IPS DF 19.7 (cell line): ENCODE measurements around the gene ADCK2.
"Not testable (repeated sequence)": the region's sequence is repeated elsewhere in the genome, so short reads cannot be mapped to it uniquely, and the experiment has no call there.

ENCODE experiments used
- DNase-seq: peaks from one replicate; pipeline ENCODE4 v3.0.0-alpha.2; 2013; ENCODE audit warnings: low read depth, low spot score

ADCK2 gene

DNA sequence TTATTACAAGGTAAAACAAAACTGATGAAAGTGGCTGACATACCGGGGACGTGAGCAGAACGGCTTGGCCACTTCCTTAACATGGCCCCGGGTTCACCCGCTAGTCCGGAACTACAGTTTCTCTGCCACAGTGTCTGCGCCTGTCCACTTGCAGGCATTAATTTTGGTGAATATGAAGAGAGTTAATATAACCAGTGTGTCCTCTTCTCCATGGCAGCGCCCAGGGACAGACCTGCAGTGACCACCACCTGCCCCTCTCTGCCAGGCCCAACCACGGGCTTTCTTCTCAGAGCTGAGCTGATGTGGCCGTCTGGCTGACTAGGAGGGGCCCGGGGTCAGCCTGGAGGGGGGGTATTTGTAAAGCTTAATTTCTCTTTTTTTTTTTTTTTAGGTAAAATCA is 22.6 kb downstream of the ADCK2 start:
- no peak for DNase-seq

DNA sequence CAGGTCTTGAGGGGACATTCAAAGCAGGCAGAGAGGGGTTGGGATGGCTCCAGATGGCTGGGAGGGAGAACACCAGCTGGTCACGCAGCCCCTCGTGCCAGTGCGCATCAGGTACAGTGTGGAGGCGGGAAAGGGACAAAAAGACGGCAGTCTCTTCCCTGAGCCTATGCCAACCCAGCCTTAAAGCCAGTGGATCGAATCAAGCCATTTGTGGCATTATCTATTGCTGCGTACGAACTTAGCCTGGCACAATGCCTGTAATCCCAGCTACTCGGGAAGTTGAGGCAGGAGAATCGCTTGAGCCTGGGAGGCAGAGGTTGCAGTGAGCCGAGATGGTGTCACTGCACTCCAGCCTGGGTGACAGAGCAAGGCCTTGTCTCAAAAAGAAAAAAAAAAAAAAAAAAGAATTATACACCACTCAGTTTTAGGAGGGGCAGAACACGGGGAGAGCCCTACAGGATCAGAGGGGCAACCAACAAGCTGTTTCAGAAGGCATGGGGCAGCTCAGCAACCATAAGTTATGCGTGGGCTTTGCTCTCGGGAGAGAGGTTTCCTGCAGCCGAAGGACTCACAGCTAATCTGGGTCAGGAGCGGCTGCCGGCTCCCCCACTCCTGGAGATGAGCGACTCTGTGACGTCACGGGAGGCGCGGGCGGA is 23.4 kb downstream of the ADCK2 start:
- DNase-seq = no peak

GRCh38 chr7:140696680-140697446 is 24.1 kb downstream of the ADCK2 start, which contains the start of gene NDUFB2:
Gene NDUFB2, plus strand, starts transcription at chr7:140696708. Its CDS starts 37 bp downstream, at chr7:140696745.
- no peak for DNase-seq

DNA sequence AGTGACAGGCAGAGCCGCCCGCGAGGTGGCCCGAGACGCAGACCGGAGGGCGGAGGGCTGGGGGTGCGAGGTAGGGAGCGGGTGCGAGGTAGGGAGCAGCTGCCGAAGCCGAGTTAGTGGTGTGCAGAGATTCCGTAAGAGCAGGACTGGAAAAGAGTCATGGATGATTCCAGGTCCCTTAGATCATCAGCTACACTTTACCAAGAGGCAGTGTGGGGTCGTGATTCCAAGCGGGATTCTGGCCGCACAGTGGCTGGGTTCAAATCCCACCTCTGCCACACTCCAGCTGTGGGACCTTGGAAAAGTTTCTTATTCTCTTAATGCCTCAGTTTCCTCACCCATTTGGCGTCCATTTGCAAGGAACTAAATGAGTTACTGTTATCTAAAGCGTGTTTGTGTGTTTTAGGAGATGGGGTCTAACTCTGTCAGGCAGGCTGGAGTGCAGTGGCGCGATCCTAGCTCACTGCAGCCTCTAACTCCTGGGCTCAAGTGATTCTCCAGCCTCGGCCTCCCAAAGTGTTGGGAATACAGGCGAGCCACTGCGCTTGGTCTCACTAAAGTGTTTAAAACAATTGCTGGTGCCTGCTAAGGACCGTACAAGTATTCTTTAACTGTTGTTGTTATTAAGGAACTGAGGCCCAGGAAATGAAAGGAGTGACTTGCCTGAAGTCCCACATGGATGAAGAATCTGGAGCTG is 24.9 kb downstream of the ADCK2 start:
- DNase-seq = no peak

DNA sequence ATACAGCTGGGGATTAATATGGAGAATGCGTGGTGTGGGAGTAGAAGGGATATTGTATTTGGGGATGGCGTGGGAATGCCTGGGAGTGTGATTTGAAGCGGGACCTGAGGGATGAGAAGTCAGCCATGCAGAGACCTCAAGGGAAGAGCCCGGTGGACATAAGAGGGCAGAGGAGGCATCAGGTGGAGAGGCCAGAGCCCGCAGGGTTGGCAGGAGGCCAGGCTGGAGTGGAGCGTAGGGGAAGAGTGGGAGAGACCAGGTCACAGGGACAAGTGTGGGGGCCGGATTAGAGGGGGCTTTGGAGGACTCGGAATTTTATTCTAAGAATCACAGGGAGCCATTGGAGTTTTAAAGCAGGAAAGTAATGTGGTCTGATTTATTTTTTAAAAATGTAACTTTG is 25.7 kb downstream of the ADCK2 start:
- DNase-seq = no peak

DNA sequence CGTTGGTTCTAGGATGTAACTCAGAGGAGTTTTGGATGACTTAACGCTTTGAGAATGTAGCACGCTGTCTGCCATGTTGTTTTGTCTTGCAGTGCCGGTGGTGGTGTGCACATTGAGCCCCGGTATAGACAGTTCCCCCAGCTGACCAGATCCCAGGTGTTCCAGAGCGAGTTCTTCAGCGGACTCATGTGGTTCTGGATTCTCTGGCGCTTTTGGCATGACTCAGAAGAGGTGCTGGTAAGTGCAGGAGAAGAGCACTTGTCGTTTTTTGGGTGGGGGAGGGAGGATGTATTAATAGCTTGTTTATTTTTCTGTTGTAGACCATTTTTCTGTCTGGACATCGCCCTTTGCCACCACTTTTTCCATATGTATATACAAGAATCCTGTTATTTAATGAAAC is 30.0 kb downstream of the ADCK2 start:
- DNase-seq = no peak

GRCh38 chr7:140704205-140704604 is 31.5 kb downstream of the ADCK2 start:
- DNase-seq = no peak

DNA sequence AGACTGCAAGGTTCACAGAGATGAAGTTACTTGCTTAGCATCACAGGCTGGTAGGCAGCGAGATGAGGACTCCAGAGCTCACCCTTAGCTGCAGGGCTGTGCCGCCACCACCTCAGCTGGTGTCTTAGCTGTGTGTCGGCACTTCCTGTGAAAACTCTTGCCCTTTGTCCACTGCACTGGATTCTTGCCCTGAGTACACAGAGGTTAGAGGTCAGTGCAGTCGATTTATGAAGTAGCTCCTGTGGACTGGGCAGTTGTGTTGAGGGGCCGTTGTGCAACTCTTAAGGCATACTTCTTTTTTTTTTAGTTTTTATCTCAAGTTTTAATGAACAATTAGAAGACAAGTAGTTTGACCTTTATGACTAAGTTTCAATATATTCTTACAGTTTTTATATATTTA is 34.4 kb downstream of the ADCK2 start:
- no peak for DNase-seq

- not testable (repeated sequence) for DNase-seq
Measured at GRCh38 chr7:140708764-140709163, 36.0 kb downstream of the ADCK2 start.

DNA sequence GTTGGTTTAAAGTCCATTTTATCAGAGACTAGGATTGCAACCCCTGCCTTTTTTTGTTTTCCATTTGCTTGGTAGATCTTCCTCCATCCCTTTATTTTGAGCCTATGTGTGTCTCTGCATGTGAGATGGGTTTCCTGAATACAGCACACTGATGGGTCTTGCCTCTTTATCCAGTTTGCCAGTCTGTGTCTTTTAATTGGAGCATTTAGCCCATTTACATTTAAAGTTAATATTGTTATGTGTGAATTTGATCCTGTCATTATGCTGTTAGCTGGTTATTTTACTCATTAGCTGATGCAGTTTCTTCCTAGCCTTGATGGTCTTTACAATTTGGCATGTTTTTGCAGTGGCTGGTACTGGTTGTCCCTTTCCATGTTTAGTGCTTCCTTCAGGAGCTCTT is 39.6 kb downstream of the ADCK2 start:
- DNase-seq = not testable (repeated sequence)

DNA sequence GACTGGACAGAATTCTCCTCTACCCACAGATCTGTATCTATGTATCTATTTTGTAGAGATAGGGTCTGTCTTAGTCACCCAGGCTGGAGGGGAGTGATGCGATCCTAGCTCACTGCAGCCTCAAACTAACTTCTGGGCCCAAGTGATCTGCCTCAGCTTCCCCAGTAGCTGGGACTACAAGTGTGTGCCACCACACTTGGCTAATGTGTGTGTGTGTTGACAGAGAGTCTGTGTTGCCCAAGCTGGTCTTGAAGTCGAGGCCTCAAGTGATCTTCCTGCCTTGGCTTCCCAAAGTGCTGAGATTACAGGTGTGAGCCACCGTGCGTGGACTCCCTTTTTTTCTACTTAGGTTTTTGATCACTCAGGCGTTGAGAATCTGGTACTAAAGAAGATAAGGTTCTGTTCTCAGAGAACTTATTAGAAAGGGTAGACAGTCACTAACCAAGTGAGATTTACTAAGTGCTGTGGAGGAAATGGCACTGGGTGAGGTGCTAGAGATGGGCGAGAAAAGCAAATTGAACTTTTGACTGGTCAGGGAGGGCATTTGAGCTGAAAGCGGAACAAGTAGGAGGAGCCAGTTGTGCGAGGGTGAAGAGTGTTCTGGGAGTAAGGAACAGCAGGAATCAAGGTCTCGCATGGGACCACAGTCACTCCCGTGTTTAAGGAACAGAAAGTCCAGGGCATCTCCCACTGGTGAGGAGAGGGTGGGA is 41.7 kb downstream of the ADCK2 start:
- DNase-seq = no peak

GRCh38 chr7:140719721-140720120 is 47.0 kb downstream of the ADCK2 start:
- no peak for DNase-seq

GRCh38 chr7:140722254-140722653 is 49.5 kb downstream of the ADCK2 start:
- no peak for DNase-seq

DNA sequence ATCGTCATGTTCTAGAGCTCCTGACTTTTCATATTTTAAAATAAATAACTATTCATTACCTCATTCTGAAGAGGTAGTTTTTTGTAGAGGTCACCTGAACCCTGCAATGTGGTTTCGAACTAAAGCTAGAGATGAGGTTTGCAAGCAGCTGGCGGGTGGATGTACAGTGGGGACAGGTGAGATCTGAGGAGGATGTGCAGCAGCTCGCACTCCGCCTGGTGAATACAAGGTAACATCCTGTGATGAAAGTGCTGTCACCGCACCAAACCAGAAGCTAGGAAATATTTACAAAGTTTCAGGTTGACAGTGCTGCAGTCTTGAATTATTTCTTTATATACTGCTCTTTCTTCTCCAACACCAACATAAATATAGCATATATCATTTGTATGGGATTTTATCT is 50.3 kb downstream of the ADCK2 start:
- no peak for DNase-seq

GRCh38 chr7:140723574-140723973 is 50.8 kb downstream of the ADCK2 start:
- no peak for DNase-seq

DNA sequence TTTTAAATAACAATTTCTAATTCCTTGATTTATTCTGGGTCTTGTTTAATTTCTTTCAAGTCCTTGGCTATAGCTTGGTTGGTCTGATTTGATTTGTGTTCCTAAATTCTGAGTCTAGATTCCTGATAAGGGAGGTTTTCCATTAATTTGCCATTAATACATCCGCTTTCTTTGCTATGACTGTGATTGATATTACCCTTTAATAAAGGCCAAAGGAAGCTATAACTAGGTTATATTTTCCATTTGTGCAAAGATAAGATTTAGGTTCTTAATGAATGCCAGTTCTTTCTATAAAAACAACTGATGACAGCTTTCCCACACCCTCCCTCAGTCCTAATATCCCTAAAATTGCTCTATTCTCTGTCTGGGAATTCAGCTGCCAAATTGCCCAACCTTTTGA is 52.0 kb downstream of the ADCK2 start:
- DNase-seq = no peak

DNA sequence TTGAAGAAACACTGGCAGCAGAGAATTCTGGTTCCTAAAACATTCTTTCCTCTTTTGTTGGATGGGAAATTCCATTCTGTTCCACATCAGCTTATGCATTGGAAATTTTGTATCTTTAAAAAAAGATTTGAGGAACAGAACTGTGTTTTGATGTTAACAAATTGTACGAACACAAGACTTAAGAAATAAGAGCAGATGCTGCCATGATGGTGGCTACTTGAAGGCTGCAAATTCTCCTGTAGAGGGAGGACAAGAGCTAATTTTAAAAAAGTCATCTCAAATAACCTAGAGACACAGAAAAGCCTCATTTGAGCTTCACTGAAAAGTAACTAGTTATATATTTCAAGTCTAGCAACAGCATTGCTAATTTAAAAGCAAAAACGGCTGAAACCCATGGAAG is 53.5 kb downstream of the ADCK2 start:
- no peak for DNase-seq

GRCh38 chr7:140732416-140732815 is 59.7 kb downstream of the ADCK2 start:
- DNase-seq = no peak

DNA sequence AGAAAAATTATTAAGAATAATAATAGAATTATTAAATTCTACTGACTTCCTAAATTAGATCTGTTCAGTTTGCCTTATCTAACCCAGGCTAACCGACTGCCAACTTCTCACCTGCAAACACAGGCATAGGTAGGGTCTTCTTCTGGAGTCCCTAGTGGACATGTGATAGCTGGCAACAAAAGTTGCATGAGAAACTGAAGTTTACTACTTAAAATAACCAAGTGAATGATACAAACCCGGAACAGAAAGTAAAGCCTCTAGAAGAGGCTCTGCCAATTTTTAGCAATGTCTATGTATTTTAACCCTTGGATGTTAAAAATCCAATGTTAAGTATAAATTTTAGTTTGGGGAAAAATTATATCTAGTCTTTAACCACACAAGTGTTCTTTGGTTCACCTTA is 61.4 kb downstream of the ADCK2 start:
- no peak for DNase-seq

DNA sequence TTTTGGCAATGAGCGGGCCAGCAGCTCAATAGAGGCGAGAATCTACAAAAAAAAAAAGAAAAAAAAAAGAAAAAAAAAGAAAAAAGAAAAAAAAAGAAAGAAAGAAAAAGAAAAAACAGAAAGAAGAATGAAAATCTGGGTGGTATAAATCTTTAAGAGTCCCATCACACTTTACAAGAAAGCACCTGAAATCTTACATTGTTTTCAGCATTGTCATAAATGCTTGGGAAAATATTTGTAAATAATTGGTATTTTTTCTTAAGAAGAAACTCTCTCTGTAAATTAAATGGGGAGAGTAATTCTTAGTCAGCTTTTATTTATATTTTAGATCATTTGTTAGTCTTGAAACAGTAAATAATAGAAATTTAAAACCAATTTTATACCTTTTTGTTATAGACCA is 62.0 kb downstream of the ADCK2 start:
- no peak for DNase-seq

DNA sequence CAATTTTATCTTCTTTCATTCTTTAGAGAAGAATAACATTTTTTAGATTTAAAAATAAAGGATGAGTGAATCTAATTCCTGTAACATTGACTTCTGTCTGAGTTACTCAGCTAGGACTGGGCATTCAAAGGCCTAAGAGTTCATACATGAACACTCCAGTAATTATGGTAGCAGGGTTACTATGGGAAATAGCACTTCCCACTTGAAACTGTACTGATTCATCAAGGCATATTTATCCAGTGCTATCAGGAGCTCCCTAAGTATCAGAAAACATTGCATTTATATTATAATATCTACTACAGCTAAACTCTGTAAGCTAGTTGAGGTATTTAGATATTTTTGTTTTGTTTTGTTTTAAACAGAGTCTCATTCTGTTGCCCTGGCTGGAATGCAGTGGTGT is 65.5 kb downstream of the ADCK2 start:
- no peak for DNase-seq

DNA sequence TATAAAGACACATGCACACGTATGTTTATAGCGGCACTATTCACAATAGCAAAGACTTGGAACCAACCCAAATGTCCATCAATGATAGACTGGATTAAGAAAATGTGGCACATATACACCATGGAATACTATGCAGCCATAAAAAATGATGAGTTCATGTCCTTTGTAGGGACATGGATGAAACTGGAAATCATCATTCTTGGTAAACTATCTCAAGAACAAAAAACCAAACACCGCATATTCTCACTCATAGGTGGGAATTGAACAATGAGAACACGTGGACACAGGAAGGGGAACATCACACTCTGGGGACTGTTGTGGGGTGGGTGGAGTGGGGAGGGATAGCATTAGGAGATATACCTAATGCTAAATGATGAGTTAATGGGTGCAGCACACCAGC is 70.5 kb downstream of the ADCK2 start:
- not testable (repeated sequence) for DNase-seq
